Astrocyte (in vitro differentiated cells and primary cell): ENCODE results near the gene COLQ. TPM values are rescaled to one million over a fixed set of nuclear protein-coding genes. Genes with fewer than 3 reads are reported as not detected.

ENCODE experiments used
- DNase-seq: peaks from one replicate; pipeline ENCODE4 v3.0.0-alpha.2; 2010; ENCODE audit warnings: low read depth
- FAIRE-seq: peaks from 2 replicates; lab custom pipeline; 2011; peaks lifted over from hg19 to GRCh38; lab: Jason Lieb, UNC
- H2AFZ ChIP-seq: 2 replicates; pipeline ENCODE4 v1.6.0; 2012; ENCODE audit warnings: low read depth, low read length, inconsistent platforms
- H3K27ac ChIP-seq: 2 replicates; pipeline ENCODE4 v1.5.1; 2011; ENCODE audit warnings: low read depth, low read length, inconsistent platforms
- H3K27me3 ChIP-seq: 2 replicates; pipeline ENCODE4 v1.6.0; 2011; ENCODE audit warnings: low read length, inconsistent platforms; ENCODE audit not compliant: insufficient read depth
- H3K36me3 ChIP-seq: 2 replicates; pipeline ENCODE4 v1.5.1; 2011; ENCODE audit warnings: low read length, inconsistent platforms; ENCODE audit not compliant: insufficient read depth
- H3K4me1 ChIP-seq: 2 replicates; pipeline ENCODE4 v1.5.1; 2011; ENCODE audit warnings: low read length, inconsistent platforms; ENCODE audit not compliant: insufficient read depth
- H3K4me2 ChIP-seq: 2 replicates; pipeline ENCODE4 v1.6.0; 2012; ENCODE audit warnings: low read length, inconsistent platforms
- H3K4me3 ChIP-seq: 2 replicates; pipeline ENCODE4 v1.5.1; 2011; ENCODE audit warnings: low read depth, mild to moderate bottlenecking, low read length, inconsistent platforms; ENCODE audit not compliant: insufficient read depth
- H3K79me2 ChIP-seq: 2 replicates; pipeline ENCODE4 v1.6.0; 2012; ENCODE audit warnings: mild to moderate bottlenecking, low read length, inconsistent platforms; ENCODE audit not compliant: insufficient read depth
- H3K9ac ChIP-seq: 2 replicates; pipeline ENCODE4 v1.6.0; 2012; ENCODE audit warnings: mild to moderate bottlenecking, low read length, inconsistent platforms
- H3K9me3 ChIP-seq: 2 replicates; pipeline ENCODE4 v1.5.1; 2012; ENCODE audit warnings: low read depth, mild to moderate bottlenecking, low read length, inconsistent platforms; ENCODE audit not compliant: insufficient read depth
- H4K20me1 ChIP-seq: 2 replicates; pipeline ENCODE4 v1.6.0; 2012; ENCODE audit warnings: low read length, inconsistent platforms; ENCODE audit not compliant: insufficient read depth
- H3K27ac Mint-ChIP-seq: one replicate; pipeline ENCODE4 v1.8.0; 2021; ENCODE audit warnings: mild to moderate bottlenecking, mixed read lengths; ENCODE audit not compliant: unreplicated experiment
- H3K27me3 Mint-ChIP-seq: one replicate; pipeline ENCODE4 v1.8.0; 2021; ENCODE audit warnings: low read depth, mixed read lengths; ENCODE audit not compliant: unreplicated experiment
- H3K36me3 Mint-ChIP-seq: one replicate; pipeline ENCODE4 v1.8.0; 2021; ENCODE audit warnings: low read depth, mixed read lengths; ENCODE audit not compliant: unreplicated experiment
- H3K4me1 Mint-ChIP-seq: one replicate; pipeline ENCODE4 v1.8.0; 2021; ENCODE audit warnings: low read depth, mixed read lengths; ENCODE audit not compliant: unreplicated experiment
- H3K4me3 Mint-ChIP-seq: one replicate; pipeline ENCODE4 v1.8.0; 2021; ENCODE audit warnings: mild to moderate bottlenecking, moderate library complexity, mixed read lengths; ENCODE audit not compliant: unreplicated experiment
- H3K9me3 Mint-ChIP-seq: one replicate; pipeline ENCODE4 v1.8.0; 2021; ENCODE audit warnings: mild to moderate bottlenecking, mixed read lengths; ENCODE audit not compliant: unreplicated experiment
- CTCF ChIP-seq: IDR thresholded peaks from 2 replicates; pipeline ENCODE4 v1.5.1; 2011; ENCODE audit warnings: low read depth, mild to moderate bottlenecking, inconsistent platforms, low read length, moderate library complexity; ENCODE audit not compliant: insufficient read depth
- EZH2 ChIP-seq: IDR thresholded peaks from 2 replicates; pipeline ENCODE4 v1.6.1; 2012; ENCODE audit warnings: mild to moderate bottlenecking, low read length, inconsistent platforms; ENCODE audit not compliant: insufficient read depth
- total RNA-seq: library from RNA; stranded (reverse); gene quantifications from 2 replicates; pipeline ENCODE4 v1.2.1, GENCODE V29; 2021

Gene COLQ
- total RNA-seq, 1 donor from 2014 or later, result 1.2 TPM

- H4K20me1 ChIP-seq, result peaks cover 47% of the 10 kb centered on the region
- no peaks in the 10 kb centered on the region for H3K36me3 Mint-ChIP-seq
- no peaks in the 10 kb centered on the region for H3K27me3 Mint-ChIP-seq
- peak overlapping the region; percentile 19 for H3K27ac ChIP-seq
- H2AFZ ChIP-seq, result no peak overlapping the region
- peak overlapping the region; percentile 86 for H3K4me3 ChIP-seq
- peaks cover 11% of the 10 kb centered on the region for H3K36me3 ChIP-seq
- peaks cover 15% of the 10 kb centered on the region for H3K4me1 ChIP-seq
- H3K4me1 Mint-ChIP-seq, result peaks cover 12% of the 10 kb centered on the region
- no peaks in the 10 kb centered on the region for H3K27me3 ChIP-seq
- DNase-seq (no peak), FAIRE-seq (no peak)
- H3K9me3 Mint-ChIP-seq, result no peaks in the 10 kb centered on the region
- H3K9ac ChIP-seq, result peak overlapping the region; percentile 92
- H3K4me2 ChIP-seq, result peak overlapping the region; percentile 95
- TF ChIP-seq EZH2, result no peak
- TF ChIP-seq CTCF, result no peak
- no peak overlapping the region for H3K27ac Mint-ChIP-seq
- no peaks in the 10 kb centered on the region for H3K9me3 ChIP-seq
- H3K4me3 Mint-ChIP-seq, result peak overlapping the region; percentile 99
- peaks cover 72% of the 10 kb centered on the region for H3K79me2 ChIP-seq
Measured at GRCh38 chr3:15429080-15429479, 92.4 kb downstream of the COLQ start.

- H3K4me1 Mint-ChIP-seq, result peaks cover 12% of the 10 kb centered on the region
- H3K27ac ChIP-seq, result peak overlapping the region; percentile 65
Measured at GRCh38 chr3:15428539-15428938, 93.0 kb downstream of the COLQ start.

More at GRCh38 chr3:15428539-15428938, 93.0 kb downstream of the COLQ start:
- H2AFZ ChIP-seq, result no peak overlapping the region
- peaks cover 11% of the 10 kb centered on the region for H3K36me3 ChIP-seq
- FAIRE-seq (no peak), DNase-seq (peak; percentile 75)
- peak overlapping the region; percentile 86 for H3K4me3 ChIP-seq
- peak overlapping the region; percentile 95 for H3K4me2 ChIP-seq
- peaks cover 72% of the 10 kb centered on the region for H3K79me2 ChIP-seq
- H3K27me3 ChIP-seq, result no peaks in the 10 kb centered on the region
- Mint-ChIP-seq H3K36me3 (no peaks in the 10 kb centered on the region), H3K9me3 (no peaks in the 10 kb centered on the region), H3K27me3 (no peaks in the 10 kb centered on the region), H3K27ac (no peak overlapping the region), H3K4me3 (peak overlapping the region; percentile 99)
- TF ChIP-seq CTCF (no peak), EZH2 (no peak)
- peaks cover 15% of the 10 kb centered on the region for H3K4me1 ChIP-seq
- H4K20me1 ChIP-seq, result peaks cover 42% of the 10 kb centered on the region
- H3K9me3 ChIP-seq, result no peaks in the 10 kb centered on the region
- peak overlapping the region; percentile 92 for H3K9ac ChIP-seq
